ENCODE data around the gene EMP3.

DNA sequence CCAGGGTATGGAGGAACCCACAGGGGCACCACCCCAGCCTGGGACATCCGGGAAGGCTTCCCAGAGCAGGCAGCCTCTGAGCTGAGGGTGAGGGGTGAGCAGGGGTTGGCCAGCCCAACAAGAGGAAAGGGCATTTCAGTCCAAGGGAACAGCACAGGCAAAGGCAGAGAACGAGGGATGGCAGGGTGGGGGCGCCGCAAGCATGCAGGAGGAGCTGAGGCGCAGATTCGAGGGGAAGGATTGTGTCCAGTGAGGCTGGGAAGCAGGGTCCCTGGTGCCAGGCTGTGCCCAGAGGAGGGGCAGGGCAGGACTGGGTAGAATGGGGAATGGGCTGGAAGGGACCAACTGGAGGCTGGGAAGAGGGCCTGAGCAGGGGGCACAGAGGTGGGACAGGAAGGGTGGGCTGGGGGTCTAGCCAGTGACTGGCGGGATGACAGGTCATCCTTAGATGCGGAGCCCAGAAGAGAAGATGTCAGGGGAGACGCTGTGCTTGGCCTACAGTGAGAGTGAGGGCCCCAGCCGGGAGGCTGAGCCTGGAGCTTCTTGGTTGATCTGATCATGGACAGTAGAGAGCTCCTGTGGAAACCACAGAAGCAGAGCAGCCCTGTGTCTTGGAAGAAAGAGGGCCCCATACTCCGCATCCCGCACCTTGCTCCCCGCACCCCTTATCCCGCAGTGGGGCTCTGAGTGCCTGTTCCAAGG lies 13.6 kb downstream of the EMP3 start:
- TF ChIP-seq, protein P1, sequence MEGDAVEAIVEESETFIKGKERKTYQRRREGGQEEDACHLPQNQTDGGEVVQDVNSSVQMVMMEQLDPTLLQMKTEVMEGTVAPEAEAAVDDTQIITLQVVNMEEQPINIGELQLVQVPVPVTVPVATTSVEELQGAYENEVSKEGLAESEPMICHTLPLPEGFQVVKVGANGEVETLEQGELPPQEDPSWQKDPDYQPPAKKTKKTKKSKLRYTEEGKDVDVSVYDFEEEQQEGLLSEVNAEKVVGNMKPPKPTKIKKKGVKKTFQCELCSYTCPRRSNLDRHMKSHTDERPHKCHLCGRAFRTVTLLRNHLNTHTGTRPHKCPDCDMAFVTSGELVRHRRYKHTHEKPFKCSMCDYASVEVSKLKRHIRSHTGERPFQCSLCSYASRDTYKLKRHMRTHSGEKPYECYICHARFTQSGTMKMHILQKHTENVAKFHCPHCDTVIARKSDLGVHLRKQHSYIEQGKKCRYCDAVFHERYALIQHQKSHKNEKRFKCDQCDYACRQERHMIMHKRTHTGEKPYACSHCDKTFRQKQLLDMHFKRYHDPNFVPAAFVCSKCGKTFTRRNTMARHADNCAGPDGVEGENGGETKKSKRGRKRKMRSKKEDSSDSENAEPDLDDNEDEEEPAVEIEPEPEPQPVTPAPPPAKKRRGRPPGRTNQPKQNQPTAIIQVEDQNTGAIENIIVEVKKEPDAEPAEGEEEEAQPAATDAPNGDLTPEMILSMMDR (IDR thresholded peaks at IDR 0.05 in 8 of 11, conservative IDR thresholded peaks at IDR 0.05 in 3 of 11) = no peak
- TF ChIP-seq POLR2AphosphoS5 (IDR thresholded peaks at IDR 0.05) = no peak

All from spleen (tissue), 7 donors.